GM21528 (cell line): ENCODE data around the gene OBI1.
"Not testable (repeated sequence)": the region's sequence is repeated elsewhere in the genome, so short reads cannot be mapped to it uniquely, and the experiment has no call there.

ENCODE experiments used
- ATAC-seq: cut with Tn5 transposase; IDR thresholded peaks from one replicate; pipeline ENCODE4 v1.9.1; 2021; ENCODE audit warnings: mild to moderate bottlenecking, moderate library complexity; ENCODE audit not compliant: unreplicated experiment, low FRiP score

Gene OBI1

DNA sequence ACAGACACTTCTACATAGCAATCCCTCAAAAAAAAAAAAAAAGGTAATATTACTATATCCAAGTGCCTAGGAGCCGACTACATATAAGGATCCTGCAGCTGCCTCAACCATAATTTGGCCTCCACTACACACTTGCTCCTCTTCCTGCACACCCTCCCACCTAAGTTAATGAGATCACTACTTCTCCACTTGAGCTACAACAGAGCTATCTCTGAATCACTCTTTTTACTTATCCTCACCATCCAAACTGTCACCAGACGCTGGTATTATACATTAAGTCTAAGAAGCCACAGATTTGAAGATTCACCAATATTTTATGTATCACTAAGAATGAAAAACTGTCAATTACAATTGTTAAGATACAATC is 8.3 kb downstream of the OBI1 start:
- no peak for ATAC-seq

GRCh38 chr13:78649997-78650716 is 8.8 kb downstream of the OBI1 start:
- ATAC-seq, result no peak

DNA sequence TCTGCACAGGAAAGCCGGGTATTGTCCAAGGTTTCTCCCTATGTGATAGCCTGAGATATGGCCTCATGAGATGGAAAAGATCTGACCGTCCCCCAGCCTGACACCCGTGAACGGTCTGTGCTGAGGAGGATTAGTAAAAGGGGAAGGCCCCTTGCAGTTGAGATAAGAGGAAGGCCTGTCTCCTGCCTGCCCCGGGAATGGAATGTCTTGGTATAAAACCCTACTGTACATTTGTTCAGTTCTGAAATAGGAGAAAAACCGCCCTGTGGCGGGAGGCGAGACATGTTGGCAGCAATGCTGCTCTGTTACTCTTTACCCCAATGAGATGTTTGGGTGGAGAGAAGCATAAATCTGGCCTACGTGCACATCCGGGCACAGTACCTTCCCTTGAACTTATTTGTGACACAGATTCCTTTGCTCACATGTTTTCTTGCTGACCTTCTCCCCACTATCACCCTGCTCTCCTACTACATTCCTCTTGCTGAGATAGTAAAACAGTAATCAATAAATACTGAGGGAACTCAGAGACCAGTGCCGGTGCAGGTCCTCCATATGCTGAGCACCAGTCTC is 11.8 kb downstream of the OBI1 start:
- ATAC-seq, result not testable (repeated sequence)

DNA sequence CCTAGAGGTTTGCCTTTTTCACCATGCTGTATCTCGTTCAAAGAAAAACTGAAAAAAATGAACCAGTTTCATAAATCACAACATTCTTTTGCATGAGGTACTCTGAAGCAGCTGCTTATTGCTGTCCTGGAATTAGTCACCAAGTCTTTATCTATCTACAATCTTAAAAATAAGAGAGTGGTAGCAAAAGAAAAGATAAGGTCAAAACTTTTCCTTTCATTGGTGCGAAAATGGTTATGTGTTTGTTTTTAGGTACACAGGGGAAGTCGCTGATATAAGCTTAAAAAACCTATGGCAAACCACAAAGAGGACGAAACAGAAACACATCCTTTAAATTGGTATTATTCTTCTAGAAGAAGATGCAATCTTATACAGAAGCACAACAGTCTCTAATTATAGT is 20.7 kb downstream of the OBI1 start:
- peak; percentile 62 for ATAC-seq

DNA sequence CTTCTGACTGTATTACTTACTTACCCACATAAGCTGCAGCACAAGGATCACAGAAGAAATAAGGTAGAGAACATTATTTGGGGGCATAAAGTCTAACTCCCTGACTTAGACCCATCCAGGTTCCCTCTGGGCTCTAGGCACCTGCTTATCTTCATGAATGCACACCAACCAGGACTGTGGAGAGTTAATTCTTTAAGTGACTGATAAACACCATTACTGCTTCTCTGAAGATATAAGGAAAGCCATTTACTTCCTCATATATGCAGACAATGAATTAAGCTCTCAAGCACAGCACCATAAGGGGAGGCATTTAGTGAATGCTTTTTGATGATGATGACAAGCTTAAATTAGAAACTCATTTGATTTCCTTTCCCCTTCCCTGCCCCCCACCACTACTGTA is 22.5 kb downstream of the OBI1 start:
- ATAC-seq, result no peak

DNA sequence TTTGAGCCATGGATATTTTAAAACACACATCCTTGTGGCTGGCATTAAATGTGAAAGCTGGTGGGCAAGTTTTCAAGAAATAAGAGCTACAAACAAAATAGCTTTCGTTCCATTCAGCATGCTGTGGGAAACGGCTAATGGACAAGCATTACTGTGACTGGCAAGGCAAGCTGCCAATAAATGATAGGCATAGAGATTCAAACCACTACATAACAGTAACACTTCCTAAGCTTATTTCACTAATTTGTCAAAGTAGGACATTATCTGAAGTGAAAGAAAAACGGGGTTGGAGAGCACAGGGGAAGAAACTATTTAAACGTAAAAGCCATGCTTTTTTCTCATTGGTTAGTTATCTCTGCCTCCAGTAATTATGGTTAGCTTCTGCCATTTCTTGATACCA is 26.0 kb downstream of the OBI1 start:
- ATAC-seq, result no peak

GRCh38 chr13:78631077-78631476 is 27.9 kb downstream of the OBI1 start:
- ATAC-seq, result no peak

DNA sequence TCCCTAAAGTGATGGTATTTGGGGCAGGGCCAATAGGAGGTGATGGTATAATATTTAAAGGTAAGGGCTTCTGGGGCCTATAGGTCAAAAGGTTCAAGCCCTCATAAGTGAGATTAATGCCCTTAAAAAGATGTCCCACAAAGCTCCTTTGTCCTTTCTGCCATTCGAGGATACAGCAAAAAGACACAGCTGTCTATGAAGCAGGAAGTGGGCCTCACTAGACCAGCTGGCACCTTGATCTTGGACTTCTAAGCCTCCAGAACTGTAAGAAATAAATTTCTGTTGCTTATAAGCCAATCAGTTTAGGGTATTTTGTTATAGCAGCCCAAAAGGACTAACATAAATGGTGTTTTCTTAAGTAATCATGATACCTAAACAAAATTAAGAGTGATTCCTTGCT is 28.4 kb downstream of the OBI1 start:
- no peak for ATAC-seq

GRCh38 chr13:78625384-78625783 is 33.6 kb downstream of the OBI1 start:
- no peak for ATAC-seq

DNA sequence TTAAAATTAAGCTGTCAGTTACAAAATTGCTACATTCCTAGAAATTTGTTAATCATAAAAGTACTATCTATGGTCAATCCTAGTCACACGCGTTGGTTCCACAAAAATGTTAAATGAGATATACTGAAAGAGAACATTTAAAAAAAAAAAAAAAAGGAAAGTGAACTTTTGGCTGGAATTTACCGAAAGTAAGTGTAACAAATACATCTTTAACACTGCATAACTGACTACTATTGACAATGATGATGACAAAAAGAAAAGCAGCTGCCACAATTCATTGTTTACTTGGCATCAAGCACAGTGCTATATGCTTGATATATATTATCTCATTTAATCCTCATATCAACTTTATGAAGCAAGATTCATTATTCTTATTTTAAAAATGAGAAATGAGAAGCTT is 35.8 kb downstream of the OBI1 start:
- ATAC-seq, result no peak

- no peak for ATAC-seq
Observed at GRCh38 chr13:78620936-78621470, 38.0 kb downstream of the OBI1 start.

- no peak for ATAC-seq
Observed at GRCh38 chr13:78618411-78618810, 40.5 kb downstream of the OBI1 start.

DNA sequence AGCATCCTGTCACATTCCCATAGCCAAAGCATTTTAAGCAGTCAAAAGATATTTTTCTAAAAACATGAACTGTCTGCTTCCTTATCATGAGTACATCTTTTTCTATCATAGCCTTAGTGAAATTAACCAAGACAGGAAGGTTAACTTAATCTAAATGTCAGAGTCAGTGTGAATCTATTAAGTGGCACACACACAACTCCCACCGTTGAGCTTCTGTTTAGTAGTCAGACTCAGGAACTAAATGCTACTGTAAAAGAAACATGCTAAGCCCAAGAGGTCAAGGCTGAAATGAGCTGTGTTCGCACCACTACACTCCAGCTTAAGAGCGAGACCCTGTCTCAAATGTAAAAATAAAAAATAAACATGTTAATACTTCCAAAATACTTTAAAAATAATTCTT is 47.9 kb downstream of the OBI1 start:
- no peak for ATAC-seq

DNA sequence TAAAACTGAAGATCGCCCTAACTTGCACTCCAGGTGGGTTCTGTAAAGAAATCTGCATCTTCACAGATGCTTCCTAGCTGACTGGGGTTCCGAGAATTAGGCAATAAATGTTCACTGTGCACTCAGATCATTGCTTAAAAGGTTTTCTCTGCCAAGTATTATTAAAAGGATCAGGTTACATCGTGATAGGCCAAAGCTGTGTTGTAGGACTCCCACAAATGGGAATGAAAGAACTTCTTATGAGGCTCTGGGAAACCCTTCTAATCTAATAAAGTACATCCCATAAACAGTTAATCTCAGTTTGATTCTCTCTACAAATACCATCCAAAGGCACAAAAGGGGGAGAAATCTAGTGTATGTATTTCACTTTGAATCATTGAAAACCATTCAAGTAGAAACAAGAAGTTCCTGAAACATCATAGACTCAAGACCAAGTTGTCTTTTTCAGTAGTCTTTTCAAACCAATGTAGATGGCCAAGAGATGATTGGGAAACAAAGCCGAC is 48.5 kb downstream of the OBI1 start:
- no peak for ATAC-seq

DNA sequence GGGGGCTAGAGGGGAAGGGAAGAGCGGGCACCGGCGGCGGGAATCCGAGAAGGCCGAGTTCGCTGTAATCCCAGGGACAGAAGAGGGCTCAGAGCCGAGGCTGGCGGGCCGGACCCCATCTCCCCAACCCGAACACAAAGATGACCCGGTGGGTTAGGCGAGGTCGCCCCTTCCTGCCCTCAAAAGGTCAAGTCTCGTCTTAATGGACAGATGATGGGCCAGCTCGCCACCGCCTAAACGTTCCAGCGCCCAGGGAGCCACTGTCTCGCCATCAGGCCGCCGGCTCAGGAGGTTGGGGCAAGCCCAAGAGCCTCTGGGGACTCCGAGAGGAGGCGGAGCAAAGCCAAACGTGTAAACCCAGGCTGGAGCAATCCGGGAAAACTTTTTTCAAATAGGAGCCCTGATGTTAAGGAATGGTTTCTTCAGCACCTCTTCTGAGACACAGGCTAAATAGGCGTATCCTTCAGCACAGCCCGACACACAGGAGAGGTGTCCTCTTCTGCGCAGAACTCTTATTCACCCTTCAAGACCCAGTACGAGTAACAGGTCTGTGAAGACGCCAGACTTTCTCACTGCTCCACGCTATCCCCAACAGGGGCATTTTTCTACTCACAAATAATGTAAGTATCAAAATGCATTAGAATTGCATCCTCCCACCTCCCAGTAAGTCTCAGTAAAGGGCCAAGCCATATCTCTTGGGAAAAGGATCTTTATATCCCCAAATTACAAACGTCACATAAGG is 49.3 kb downstream of the OBI1 start:
- ATAC-seq, result no peak

- ATAC-seq, result no peak
Observed at GRCh38 chr13:78608688-78609463, 50.1 kb downstream of the OBI1 start.

- ATAC-seq, result no peak
Observed at GRCh38 chr13:78608252-78608687, 50.7 kb downstream of the OBI1 start.

DNA sequence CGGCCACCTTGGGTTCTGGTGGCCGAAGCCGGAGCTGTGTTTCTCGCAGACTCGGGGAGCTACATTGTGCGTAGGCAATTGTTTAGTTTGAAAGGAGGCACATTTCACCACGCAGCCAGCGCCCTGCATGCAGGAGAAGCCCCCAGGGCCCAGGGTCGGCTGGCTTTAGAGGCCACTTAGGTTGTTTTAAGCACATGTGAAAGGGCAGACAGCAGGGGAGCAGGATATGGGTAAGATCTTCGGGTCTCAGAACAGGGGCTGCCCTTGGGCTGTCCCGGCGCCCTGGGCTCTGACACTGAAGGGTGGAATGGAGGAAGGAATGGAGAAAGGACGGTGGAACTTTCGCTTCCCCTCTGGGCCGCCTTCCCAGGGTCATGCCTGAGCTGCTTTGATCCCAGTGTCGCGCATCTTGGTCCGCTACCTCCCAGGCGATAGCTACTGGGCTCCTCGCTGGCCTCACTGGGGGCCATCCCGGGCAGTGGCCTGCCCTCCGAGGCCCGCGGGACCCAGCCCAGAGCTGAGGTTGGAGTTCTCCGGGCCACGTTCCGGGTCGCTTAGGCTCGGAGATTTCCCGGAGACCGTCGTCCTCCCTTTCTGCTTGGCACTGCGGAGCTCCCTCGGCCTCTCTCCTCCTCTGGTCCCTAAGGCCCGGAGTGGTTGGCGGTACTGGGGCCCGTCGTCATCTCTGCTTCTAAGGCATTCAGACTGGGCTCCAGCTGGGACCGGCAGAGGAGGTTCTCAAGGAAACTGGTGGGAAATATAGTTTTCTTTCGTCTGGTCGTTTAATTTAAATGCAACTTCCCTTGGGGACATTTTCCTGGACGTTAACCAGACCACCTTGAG is 51.3 kb downstream of the OBI1 start:
- ATAC-seq, result no peak

GRCh38 chr13:78606471-78607408 is 52.2 kb downstream of the OBI1 start:
- ATAC-seq, result no peak
